Esophagus muscularis mucosa (tissue), 4 donors: ENCODE measurements around the gene CTCF. TPM values are rescaled to one million over a fixed set of nuclear protein-coding genes. Genes with fewer than 3 reads are reported as not detected.

Source experiments
- DNase-seq: peaks from one replicate; pipeline ENCODE4 v3.0.0-alpha.2; 2017; ENCODE audit errors: extremely low spot score
- H3K27ac ChIP-seq, 4 donors: fragments of 200-600 bp; sonication (generic); replicated peaks in 1 of 4; 1 replicate in 3 of 4; 2 replicates in 1 of 4; pipeline ENCODE4 v1.5.1; 2016 to 2019; ENCODE audit warnings: mild to moderate bottlenecking in 1 of 4
- H3K27me3 ChIP-seq, 4 donors: fragments of 200-600 bp; sonication (generic); one replicate each; pipeline versions ENCODE4 v1.5.1 to v1.6.0; 2016 to 2019
- H3K36me3 ChIP-seq, 4 donors: fragments of 200-600 bp; sonication (generic); one replicate each; pipeline ENCODE4 v1.5.1; 2016 to 2019
- H3K4me1 ChIP-seq, 4 donors: fragments of 200-600 bp; sonication (generic); one replicate each; pipeline ENCODE4 v1.5.1; 2016 to 2019
- H3K4me3 ChIP-seq, 4 donors: fragments of 200-600 bp; sonication (generic); 1 replicate in 2 of 4; 2 replicates in 2 of 4; pipeline ENCODE4 v1.5.1; 2016 to 2019; ENCODE audit warnings: mild to moderate bottlenecking in 4 of 4, moderate library complexity in 1 of 4
- H3K9me3 ChIP-seq, 4 donors: fragments of 200-600 bp; sonication (generic); 1 replicate in 3 of 4; 2 replicates in 1 of 4; pipeline ENCODE4 v1.5.1; 2016 to 2019
- CTCF ChIP-seq, 3 experiments: fragments of 200-600 bp in 2 of 3; fragments of 450-650 bp in 1 of 3; sonication (generic) in 2 of 3; IDR thresholded peaks; one replicate each; pipeline ENCODE4 v1.5.1; 2017 to 2019; ENCODE audit warnings: antibody characterized with exemption in 3 of 3, mild to moderate bottlenecking in 2 of 3, moderate library complexity in 1 of 3
- EP300 ChIP-seq: sonication (generic); formaldehyde crosslinking; IDR thresholded peaks from one replicate; pipeline ENCODE4 v1.6.1; 2017; ENCODE audit warnings: antibody characterized with exemption
- POLR2A ChIP-seq: fragments of 450-650 bp; IDR thresholded peaks from one replicate; pipeline ENCODE4 v1.6.1; 2017; ENCODE audit warnings: antibody characterized with exemption, moderate library complexity, mild to moderate bottlenecking, low read depth
- POLR2AphosphoS5 ChIP-seq, 2 donors: sonication (generic); formaldehyde crosslinking; IDR thresholded peaks; one replicate each; pipeline ENCODE4 v1.6.1; 2017; ENCODE audit warnings: antibody characterized with exemption in 2 of 2
- WGBS: methylation state at CpG from one replicate; pipeline ENCODE4 v1.1.5; 2018; 5-methylcytosine and 5-hydroxymethylcytosine counted together
- intact Hi-C: fragments of 100-400 bp; cut with DNase I; formaldehyde crosslinking; loops from one replicate; pipeline ENCODE4 v1.15.1; 2023
- small RNA-seq, 3 donors: library from RNA; depleted of rRNA; stranded (forward); fragments of <200 nt; gene quantifications; one replicate each; pipeline ENCODE3, GENCODE V24; 2016
- total RNA-seq, 4 donors: library from RNA; depleted of rRNA; stranded (reverse); fragments of >200 nt; gene quantifications; one replicate each; pipeline versions ENCODE4 v1.1.0 to v1.2.1, GENCODE V29; 2016

CTCF gene
- total RNA-seq, 4 donors from 2014 or later: 27.5 to 46.3 (median 38.5) TPM

- intact Hi-C loops: no loop called here
These were observed 117.9 kb downstream of the CTCF start for GRCh38 chr16:67679935-67680897.

GRCh38 chr16:67683767-67684166 lies 121.4 kb downstream of the CTCF start:
- intact Hi-C loops: no loop called here
- no peaks in the 10 kb centered on the region for H3K9me3 ChIP-seq

More at GRCh38 chr16:67679935-67680897, 117.9 kb downstream of the CTCF start:
- peaks cover 6 to 51% (median 29%) of the 10 kb centered on the region in 4 donors for H3K36me3 ChIP-seq
- peaks cover 0 to 23% (median 5%) of the 10 kb centered on the region in 4 donors for H3K4me1 ChIP-seq
- no peak for DNase-seq
- TF ChIP-seq CTCF (IDR thresholded peaks at IDR 0.05) (no peak), EP300 (no peak), POLR2AphosphoS5 (IDR thresholded peaks at IDR 0.05) (no peak), POLR2A (no peak)
- WGBS: 94% methylated on average over 10 of the region's 10 CpGs
- no peaks in the 10 kb centered on the region for H3K27me3 ChIP-seq
- no peak overlapping the region for H3K4me3 ChIP-seq
- no peak overlapping the region for H3K27ac ChIP-seq
- no peaks in the 10 kb centered on the region for H3K9me3 ChIP-seq

GRCh38 chr16:67685388-67686112 lies 123.2 kb downstream of the CTCF start:
- intact Hi-C loops: no loop called here
- peaks cover 0 to 20% (median 2%) of the 10 kb centered on the region in 4 donors for H3K4me1 ChIP-seq
- DNase-seq: no peak

More at GRCh38 chr16:67683767-67684166, 121.4 kb downstream of the CTCF start:
- no peak overlapping the region for H3K4me3 ChIP-seq
- 100% methylated on average over 3 of the region's 4 CpGs for WGBS
- DNase-seq: no peak
- H3K27ac ChIP-seq: no peak overlapping the region
- H3K27me3 ChIP-seq: no peaks in the 10 kb centered on the region
- peaks cover 7 to 49% (median 27%) of the 10 kb centered on the region in 4 donors for H3K36me3 ChIP-seq
- peaks cover 0 to 20% (median 3%) of the 10 kb centered on the region in 4 donors for H3K4me1 ChIP-seq
- TF ChIP-seq EP300 (no peak), POLR2AphosphoS5 (IDR thresholded peaks at IDR 0.05) (no peak), POLR2A (no peak), CTCF (IDR thresholded peaks at IDR 0.05) (no peak)

More at GRCh38 chr16:67685388-67686112, 123.2 kb downstream of the CTCF start:
- Histone ChIP-seq H3K27ac (peak overlapping the region in 3 of 4 donors; percentile 1 to 62 (median 55)), H3K9me3 (no peaks in the 10 kb centered on the region), H3K4me3 (no peak overlapping the region), H3K36me3 (peaks cover 7 to 44% (median 27%) of the 10 kb centered on the region in 4 donors), H3K27me3 (no peaks in the 10 kb centered on the region)
- 86% methylated on average over 17 of the region's 17 CpGs for WGBS
- TF ChIP-seq EP300: no peak
- no peak for TF ChIP-seq CTCF (IDR thresholded peaks at IDR 0.05)
- no peak for TF ChIP-seq POLR2AphosphoS5 (IDR thresholded peaks at IDR 0.05)

Small RNAs within 50 kb of the gene (small RNA-seq; reads per million reads assigned to genes)
- 0 reads per million in 3 donors for gene AC027682.3

Other genes with a start within 250 kb of the CTCF start
- gene KCTD19, start 235.8 kb upstream of the CTCF start, total RNA-seq: not detected
- gene LRRC36, start 235.7 kb upstream of the CTCF start, total RNA-seq: under 1 TPM in 1 of 4 donors, not detected in 3; 0.33 TPM
- 100 to 1,000 TPM in 1 of 4 donors, 10 to 100 TPM in 3; 32.0 to 116 (median 41.3) TPM for gene TPPP3, start 169.0 kb upstream of the CTCF start, total RNA-seq
- gene ZDHHC1, start 146.0 kb upstream of the CTCF start, total RNA-seq: 10 to 100 TPM; 11.6 to 27.5 (median 20.8) TPM
- gene HSD11B2, start 131.4 kb upstream of the CTCF start, total RNA-seq: 1 to 10 TPM in 2 of 4 donors, under 1 TPM in 1, not detected in 1; 0.42 to 2.2 (median 1.1) TPM
- gene ATP6V0D1, start 81.4 kb upstream of the CTCF start, total RNA-seq: 100 to 1,000 TPM; 103 to 131 (median 119) TPM
- not detected for gene AGRP, start 79.0 kb upstream of the CTCF start, total RNA-seq
- 100 to 1,000 TPM in 1 of 4 donors, 10 to 100 TPM in 3; 63.1 to 108 (median 68.4) TPM for gene RIPOR1, start 33.7 kb upstream of the CTCF start, total RNA-seq
- 1 to 10 TPM in 1 of 4 donors, under 1 TPM in 3; 0.52 to 1.2 (median 0.76) TPM for gene CARMIL2, start 82.6 kb downstream of the CTCF start, total RNA-seq
- gene ACD, start 97.7 kb downstream of the CTCF start, total RNA-seq: 10 to 100 TPM; 22.0 to 31.6 (median 29.3) TPM
- gene PARD6A, start 98.4 kb downstream of the CTCF start, total RNA-seq: 10 to 100 TPM; 11.3 to 22.8 (median 16.0) TPM
- gene ENKD1, start 104.2 kb downstream of the CTCF start, total RNA-seq: 10 to 100 TPM; 24.5 to 47.3 (median 35.6) TPM
- gene C16orf86, start 104.3 kb downstream of the CTCF start, total RNA-seq: 10 to 100 TPM in 2 of 4 donors, 1 to 10 TPM in 2; 5.1 to 15.6 (median 9.1) TPM
- 10 to 100 TPM in 3 of 4 donors, 1 to 10 TPM in 1; 9.1 to 24.2 (median 20.8) TPM for gene GFOD2, start 156.8 kb downstream of the CTCF start, total RNA-seq
- gene RANBP10, start 244.0 kb downstream of the CTCF start, total RNA-seq: 10 to 100 TPM in 2 of 4 donors, 1 to 10 TPM in 2; 5.8 to 12.2 (median 8.6) TPM
- gene TSNAXIP1, start 244.4 kb downstream of the CTCF start, total RNA-seq: 1 to 10 TPM in 3 of 4 donors, under 1 TPM in 1; 0.83 to 2.2 (median 1.1) TPM